ENCODE data around the gene ZNF280D. TPM values are rescaled to one million over a fixed set of nuclear protein-coding genes. Genes with fewer than 3 reads are reported as not detected.

ZNF280D gene
- total and polyA plus RNA-seq, 9 donors: 28.3 to 42.5 (median 33.8) TPM

DNA sequence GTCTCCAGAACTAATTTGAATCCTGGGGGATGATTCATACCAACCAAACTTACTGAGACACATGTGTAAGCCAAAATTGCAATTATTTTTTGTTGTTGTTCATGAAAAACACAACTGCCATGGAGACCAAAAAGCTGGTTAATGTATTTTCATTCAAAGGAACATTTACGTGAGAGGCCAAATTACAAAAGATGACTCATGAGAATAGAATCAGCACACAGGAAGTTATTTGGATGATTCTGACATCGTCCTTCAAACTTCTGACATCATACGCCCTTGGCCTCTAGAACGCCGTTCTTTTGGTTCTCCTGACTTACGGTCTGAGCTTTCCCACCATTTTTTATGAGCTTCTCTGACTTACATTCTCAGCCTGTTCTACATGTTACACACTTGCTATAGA lies 3.0 kb upstream of the ZNF280D start:
- Histone ChIP-seq H3K4me1 (ENCODE audit: control insufficient read depth, insufficient read depth, low read length) (peaks cover 10% of the 10 kb centered on the region), H3K4me3 (ENCODE audit: low read length) (no peak overlapping the region), H3K27ac (ENCODE audit: low read length) (no peak overlapping the region), H3K27me3 (ENCODE audit: control insufficient read depth, insufficient read depth, low read length) (no peaks in the 10 kb centered on the region), H3K36me3 (ENCODE audit: control insufficient read depth, insufficient read depth, low read length) (no peaks in the 10 kb centered on the region), H3K9me3 (replicated peaks; ENCODE audit: control insufficient read depth, low read depth, low read length) (no peaks in the 10 kb centered on the region)
- WGBS (ENCODE audit: insufficient coverage): 46% methylated on average over 5 of the region's 6 CpGs
- DNase-seq: peak; percentile 43

- WGBS (ENCODE audit: insufficient coverage): 86% methylated on average over 1 of the region's 3 CpGs
- no peak overlapping the region for H3K4me3 ChIP-seq (ENCODE audit: low read length)
- H3K36me3 ChIP-seq (ENCODE audit: control insufficient read depth, insufficient read depth, low read length): no peaks in the 10 kb centered on the region
- peaks cover 13% of the 10 kb centered on the region for H3K4me1 ChIP-seq (ENCODE audit: control insufficient read depth, insufficient read depth, low read length)
- H3K27ac ChIP-seq (ENCODE audit: low read length): no peak overlapping the region
- no peaks in the 10 kb centered on the region for H3K9me3 ChIP-seq (replicated peaks; ENCODE audit: control insufficient read depth, low read depth, low read length)
- H3K27me3 ChIP-seq (ENCODE audit: control insufficient read depth, insufficient read depth, low read length): no peaks in the 10 kb centered on the region
- no peak for DNase-seq
Measured at GRCh38 chr15:56735589-56735988, 2.3 kb upstream of the ZNF280D start.

DNA sequence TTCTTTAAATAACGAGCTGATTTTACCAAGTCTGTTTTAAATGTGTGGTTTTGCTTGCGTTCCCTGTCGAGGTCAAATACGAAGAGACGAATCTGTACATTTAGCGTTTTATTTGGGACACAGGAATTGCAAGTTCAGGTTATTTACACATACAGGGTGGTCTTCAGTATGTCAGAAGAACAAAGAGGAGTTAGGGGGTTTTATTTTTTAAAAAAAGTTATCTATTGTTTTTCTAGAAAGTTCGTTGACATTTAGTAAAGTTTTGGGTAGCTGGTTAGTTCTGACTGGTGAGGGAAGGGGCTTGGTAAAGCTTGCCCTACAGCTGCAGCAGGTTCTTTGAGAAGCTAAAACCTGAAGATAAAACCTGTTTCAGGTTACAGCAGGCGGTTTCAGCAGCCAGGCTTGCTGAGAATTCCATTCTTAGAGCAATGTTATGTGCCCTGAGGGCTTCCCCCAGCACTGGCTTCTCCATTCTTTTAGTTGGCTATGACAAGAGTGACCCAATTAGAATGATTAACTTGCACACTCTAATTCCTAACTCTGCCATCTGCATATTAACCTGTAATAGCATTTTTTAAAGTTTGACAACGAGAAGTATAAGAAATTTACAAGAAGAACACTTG lies 815 bp upstream of the ZNF280D start:
- 85% methylated on average over 8 of the region's 9 CpGs for WGBS (ENCODE audit: insufficient coverage)
- no peaks in the 10 kb centered on the region for H3K27me3 ChIP-seq (ENCODE audit: control insufficient read depth, insufficient read depth, low read length)
- peak overlapping the region; percentile 80 for H3K4me3 ChIP-seq (ENCODE audit: low read length)
- H3K27ac ChIP-seq (ENCODE audit: low read length): peak overlapping the region; percentile 99
- H3K36me3 ChIP-seq (ENCODE audit: control insufficient read depth, insufficient read depth, low read length): no peaks in the 10 kb centered on the region
- peaks cover 13% of the 10 kb centered on the region for H3K4me1 ChIP-seq (ENCODE audit: control insufficient read depth, insufficient read depth, low read length)
- DNase-seq: peak; percentile 50
- no peaks in the 10 kb centered on the region for H3K9me3 ChIP-seq (replicated peaks; ENCODE audit: control insufficient read depth, low read depth, low read length)

DNA sequence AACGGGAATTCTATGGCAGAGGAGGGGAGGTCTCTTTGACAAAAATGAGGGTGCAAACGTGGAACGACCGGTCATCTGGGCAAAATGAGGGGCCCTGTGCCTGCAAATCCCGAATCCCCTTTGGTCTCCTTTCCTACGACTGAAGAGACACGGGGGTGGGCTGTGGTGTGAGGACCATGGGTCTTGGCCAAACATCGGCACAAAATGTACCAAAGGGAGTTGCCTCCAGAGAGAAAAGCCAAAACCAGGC lies 498 bp downstream of the ZNF280D start:
- peak overlapping the region; percentile 99 for H3K27ac ChIP-seq (ENCODE audit: low read length)
- no peaks in the 10 kb centered on the region for H3K27me3 ChIP-seq (ENCODE audit: control insufficient read depth, insufficient read depth, low read length)
- 0% methylated on average over 7 of the region's 8 CpGs for WGBS (ENCODE audit: insufficient coverage)
- H3K4me3 ChIP-seq (ENCODE audit: low read length): peak overlapping the region; percentile 80
- no peaks in the 10 kb centered on the region for H3K36me3 ChIP-seq (ENCODE audit: control insufficient read depth, insufficient read depth, low read length)
- no peak for DNase-seq
- H3K9me3 ChIP-seq (replicated peaks; ENCODE audit: control insufficient read depth, low read depth, low read length): no peaks in the 10 kb centered on the region
- H3K4me1 ChIP-seq (ENCODE audit: control insufficient read depth, insufficient read depth, low read length): peaks cover 13% of the 10 kb centered on the region

- no peaks in the 10 kb centered on the region for H3K9me3 ChIP-seq (replicated peaks; ENCODE audit: control insufficient read depth, low read depth, low read length)
- peaks cover 13% of the 10 kb centered on the region for H3K4me1 ChIP-seq (ENCODE audit: control insufficient read depth, insufficient read depth, low read length)
- H3K27me3 ChIP-seq (ENCODE audit: control insufficient read depth, insufficient read depth, low read length): no peaks in the 10 kb centered on the region
- H3K27ac ChIP-seq (ENCODE audit: low read length): peak overlapping the region; percentile 99
- H3K4me3 ChIP-seq (ENCODE audit: low read length): peak overlapping the region; percentile 80
- whole genome bisulfite sequencing (ENCODE audit: insufficient coverage): 0% methylated on average over 2 of the region's 12 CpGs
- H3K36me3 ChIP-seq (ENCODE audit: control insufficient read depth, insufficient read depth, low read length): no peaks in the 10 kb centered on the region
- peak; percentile 87 for DNase-seq
Measured at GRCh38 chr15:56732135-56732885, 999 bp downstream of the ZNF280D start.

- peak overlapping the region; percentile 80 for H3K4me3 ChIP-seq (ENCODE audit: low read length)
- peak overlapping the region; percentile 99 for H3K27ac ChIP-seq (ENCODE audit: low read length)
- no peaks in the 10 kb centered on the region for H3K9me3 ChIP-seq (replicated peaks; ENCODE audit: control insufficient read depth, low read depth, low read length)
- peaks cover 13% of the 10 kb centered on the region for H3K4me1 ChIP-seq (ENCODE audit: control insufficient read depth, insufficient read depth, low read length)
- no peaks in the 10 kb centered on the region for H3K27me3 ChIP-seq (ENCODE audit: control insufficient read depth, insufficient read depth, low read length)
- no peak for DNase-seq
- WGBS (ENCODE audit: insufficient coverage): 80% methylated on average over 1 of the region's 8 CpGs
- H3K36me3 ChIP-seq (ENCODE audit: control insufficient read depth, insufficient read depth, low read length): no peaks in the 10 kb centered on the region
Measured at GRCh38 chr15:56731548-56731947, 1.8 kb downstream of the ZNF280D start.

- H3K27me3 ChIP-seq (ENCODE audit: control insufficient read depth, insufficient read depth, low read length): no peaks in the 10 kb centered on the region
- no peaks in the 10 kb centered on the region for H3K36me3 ChIP-seq (ENCODE audit: control insufficient read depth, insufficient read depth, low read length)
- no peak overlapping the region for H3K4me3 ChIP-seq (ENCODE audit: low read length)
- no peak overlapping the region for H3K27ac ChIP-seq (ENCODE audit: low read length)
- WGBS (ENCODE audit: insufficient coverage): no CpG with 5 or more reads among the region's 2 CpGs
- peaks cover 13% of the 10 kb centered on the region for H3K4me1 ChIP-seq (ENCODE audit: control insufficient read depth, insufficient read depth, low read length)
- no peaks in the 10 kb centered on the region for H3K9me3 ChIP-seq (replicated peaks; ENCODE audit: control insufficient read depth, low read depth, low read length)
- no peak for DNase-seq
Measured at GRCh38 chr15:56729561-56729960, 3.7 kb downstream of the ZNF280D start.

GRCh38 chr15:56725386-56725785 lies 7.9 kb downstream of the ZNF280D start:
- Histone ChIP-seq H3K4me1 (ENCODE audit: control insufficient read depth, insufficient read depth, low read length) (no peaks in the 10 kb centered on the region), H3K4me3 (ENCODE audit: low read length) (no peak overlapping the region), H3K27me3 (ENCODE audit: control insufficient read depth, insufficient read depth, low read length) (no peaks in the 10 kb centered on the region), H3K9me3 (replicated peaks; ENCODE audit: control insufficient read depth, low read depth, low read length) (no peaks in the 10 kb centered on the region), H3K36me3 (ENCODE audit: control insufficient read depth, insufficient read depth, low read length) (peaks cover 6% of the 10 kb centered on the region), H3K27ac (ENCODE audit: low read length) (no peak overlapping the region)
- WGBS (ENCODE audit: insufficient coverage): no CpG with 5 or more reads among the region's 1 CpG
- no peak for DNase-seq

- DNase-seq: no peak
- H3K4me1 ChIP-seq (ENCODE audit: control insufficient read depth, insufficient read depth, low read length): no peaks in the 10 kb centered on the region
- WGBS (ENCODE audit: insufficient coverage): no CpG with 5 or more reads among the region's 3 CpGs
Measured at GRCh38 chr15:56724232-56724631, 9.1 kb downstream of the ZNF280D start.

DNA sequence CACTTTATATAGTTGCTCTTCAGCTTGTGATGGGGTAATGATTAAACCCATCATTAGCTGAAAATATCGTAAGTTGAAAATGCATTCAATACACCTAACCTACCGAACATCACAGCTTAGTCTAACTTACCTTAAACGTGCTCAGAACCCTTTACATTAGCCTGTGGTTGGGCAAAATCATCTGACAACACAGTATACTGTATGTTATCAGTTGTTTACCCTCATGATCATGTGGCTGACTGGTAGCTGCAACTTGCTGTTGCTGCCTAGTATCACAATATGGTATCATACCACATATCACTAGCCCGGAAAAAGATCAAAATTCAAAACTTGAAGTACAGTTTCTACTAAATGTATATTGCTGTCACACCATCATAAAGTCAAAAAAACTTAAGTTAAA lies 9.5 kb downstream of the ZNF280D start:
- 80% methylated on average over 1 of the region's 4 CpGs for WGBS (ENCODE audit: insufficient coverage)

More at GRCh38 chr15:56724232-56724631, 9.1 kb downstream of the ZNF280D start:
- Histone ChIP-seq H3K27me3 (ENCODE audit: control insufficient read depth, insufficient read depth, low read length) (no peaks in the 10 kb centered on the region), H3K36me3 (ENCODE audit: control insufficient read depth, insufficient read depth, low read length) (peaks cover 6% of the 10 kb centered on the region), H3K4me3 (ENCODE audit: low read length) (no peak overlapping the region), H3K27ac (ENCODE audit: low read length) (no peak overlapping the region), H3K9me3 (replicated peaks; ENCODE audit: control insufficient read depth, low read depth, low read length) (no peaks in the 10 kb centered on the region)

More for the DNA sequence above, 9.5 kb downstream of the ZNF280D start:
- no peaks in the 10 kb centered on the region for H3K4me1 ChIP-seq (ENCODE audit: control insufficient read depth, insufficient read depth, low read length)
- H3K36me3 ChIP-seq (ENCODE audit: control insufficient read depth, insufficient read depth, low read length): peaks cover 6% of the 10 kb centered on the region
- no peaks in the 10 kb centered on the region for H3K27me3 ChIP-seq (ENCODE audit: control insufficient read depth, insufficient read depth, low read length)
- DNase-seq: no peak
- no peak overlapping the region for H3K27ac ChIP-seq (ENCODE audit: low read length)
- H3K4me3 ChIP-seq (ENCODE audit: low read length): no peak overlapping the region
- H3K9me3 ChIP-seq (replicated peaks; ENCODE audit: control insufficient read depth, low read depth, low read length): no peaks in the 10 kb centered on the region

All from muscle of leg (tissue), 11 donors.